Measurements from ENCODE around the gene RADIL. TPM values are rescaled to one million over a fixed set of nuclear protein-coding genes. Genes with fewer than 3 reads are reported as not detected.

RADIL gene
- total and polyA plus RNA-seq, 11 donors, result 1.1 to 9.0 (median 3.4) TPM

GRCh38 chr7:4883033-4883371 lies 514 bp downstream of the RADIL start:
- intact Hi-C loops (cut with DNase I), result loop anchor here in 9 of 10 donors (1.0 to 10.0 kb wide), 16 partner anchors 36 to 278 kb away; partner anchors contain the start of gene FOXK1 (in 2 of the 9)
- H3K36me3 ChIP-seq, result no peaks in the 10 kb centered on the region
- peak overlapping the region; percentile 67 to 93 (median 84) for H3K27ac ChIP-seq
- H3K9me3 ChIP-seq, result no peaks in the 10 kb centered on the region
- TF ChIP-seq POLR2A (IDR thresholded peaks at IDR 0.05), result no peak
- TF ChIP-seq, protein P1, sequence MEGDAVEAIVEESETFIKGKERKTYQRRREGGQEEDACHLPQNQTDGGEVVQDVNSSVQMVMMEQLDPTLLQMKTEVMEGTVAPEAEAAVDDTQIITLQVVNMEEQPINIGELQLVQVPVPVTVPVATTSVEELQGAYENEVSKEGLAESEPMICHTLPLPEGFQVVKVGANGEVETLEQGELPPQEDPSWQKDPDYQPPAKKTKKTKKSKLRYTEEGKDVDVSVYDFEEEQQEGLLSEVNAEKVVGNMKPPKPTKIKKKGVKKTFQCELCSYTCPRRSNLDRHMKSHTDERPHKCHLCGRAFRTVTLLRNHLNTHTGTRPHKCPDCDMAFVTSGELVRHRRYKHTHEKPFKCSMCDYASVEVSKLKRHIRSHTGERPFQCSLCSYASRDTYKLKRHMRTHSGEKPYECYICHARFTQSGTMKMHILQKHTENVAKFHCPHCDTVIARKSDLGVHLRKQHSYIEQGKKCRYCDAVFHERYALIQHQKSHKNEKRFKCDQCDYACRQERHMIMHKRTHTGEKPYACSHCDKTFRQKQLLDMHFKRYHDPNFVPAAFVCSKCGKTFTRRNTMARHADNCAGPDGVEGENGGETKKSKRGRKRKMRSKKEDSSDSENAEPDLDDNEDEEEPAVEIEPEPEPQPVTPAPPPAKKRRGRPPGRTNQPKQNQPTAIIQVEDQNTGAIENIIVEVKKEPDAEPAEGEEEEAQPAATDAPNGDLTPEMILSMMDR (IDR thresholded peaks at IDR 0.05), result no peak
- peak overlapping the region; percentile 53 to 83 (median 73) for H3K4me3 ChIP-seq
- DNase-seq (no peak), ATAC-seq (no peak)
- H3K27me3 ChIP-seq, result peaks cover 0 to 24% (median 0%) of the 10 kb centered on the region in 9 donors
- WGBS, 4 donors, result 0 to 2% (median 1%) methylated on average over 19 to 36 of the region's 36 CpGs
- H3K4me1 ChIP-seq, result peaks cover 0 to 37% (median 10%) of the 10 kb centered on the region in 12 donors

DNA sequence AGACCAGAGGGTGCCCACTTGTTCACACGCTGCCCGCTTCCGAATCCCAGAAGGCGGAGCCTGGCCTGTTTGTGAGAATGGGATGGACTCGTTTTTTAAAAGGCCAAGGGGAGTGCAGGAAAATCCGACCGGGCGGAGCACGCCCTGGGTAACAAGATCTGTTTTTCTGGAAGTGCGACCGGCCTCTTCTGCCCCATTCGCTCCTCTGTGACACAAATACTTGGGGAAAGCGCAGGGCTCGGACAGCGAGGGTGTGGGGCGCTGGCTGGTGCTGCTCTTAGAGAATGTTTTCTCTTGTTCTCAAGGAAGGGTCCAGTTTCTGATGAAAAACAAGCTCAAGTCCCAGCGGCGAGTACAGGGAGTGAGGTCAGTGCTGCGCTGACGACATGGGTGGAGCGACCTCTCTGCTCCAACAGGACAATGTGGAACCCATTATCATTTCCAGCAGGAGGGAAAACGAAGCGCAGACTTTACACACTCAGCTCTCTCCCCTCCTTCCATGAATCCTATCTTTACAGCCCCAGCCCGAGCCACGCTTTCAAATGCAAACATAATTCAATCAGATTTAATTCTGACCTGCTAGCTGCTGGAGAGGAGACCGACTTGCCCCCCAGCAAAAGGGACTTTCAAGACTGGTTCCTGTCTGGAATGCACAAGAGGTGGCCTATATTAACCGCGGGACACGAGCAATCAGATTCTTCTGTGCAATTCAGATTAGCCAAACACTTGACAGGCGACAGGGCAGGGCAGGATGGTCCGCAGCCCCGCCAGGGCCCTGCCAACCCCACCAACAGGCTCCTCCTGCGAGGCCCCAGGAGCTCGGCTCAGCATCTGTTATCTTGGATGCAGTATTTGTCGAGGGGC lies 1.1 kb downstream of the RADIL start:
- H3K9me3 ChIP-seq, result no peaks in the 10 kb centered on the region
- H3K36me3 ChIP-seq, result peaks cover 0 to 5% (median 2%) of the 10 kb centered on the region in 9 donors
- DNase-seq (peak in 4 of 5 donors; percentile 72 to 84 (median 74)), ATAC-seq (peak; percentile 67 to 79 (median 74))
- intact Hi-C loops (cut with DNase I), result loop anchor here in 9 of 10 donors (1.0 to 10.0 kb wide), 16 partner anchors 35 to 278 kb away; partner anchors contain the start of gene FOXK1 (in 2 of the 9)
- peaks cover 0 to 37% (median 10%) of the 10 kb centered on the region in 12 donors for H3K4me1 ChIP-seq
- TF ChIP-seq POLR2A (IDR thresholded peaks at IDR 0.05), result peak in 1 of 2 donors; percentile 30
- TF ChIP-seq, protein P1 (IDR thresholded peaks at IDR 0.05), result no peak
- H3K27ac ChIP-seq, result peak overlapping the region; percentile 67 to 93 (median 84)
- WGBS, 4 donors, result 3 to 6% (median 5%) methylated on average over 34 to 35 of the region's 35 CpGs
- peak overlapping the region; percentile 53 to 83 (median 73) for H3K4me3 ChIP-seq
- peaks cover 0 to 24% (median 0%) of the 10 kb centered on the region in 9 donors for H3K27me3 ChIP-seq

GRCh38 chr7:4880218-4880617 lies 3.3 kb downstream of the RADIL start:
- Histone ChIP-seq H3K9me3 (no peaks in the 10 kb centered on the region), H3K27me3 (peaks cover 0 to 24% (median 0%) of the 10 kb centered on the region in 9 donors), H3K36me3 (peaks cover 0 to 19% (median 4%) of the 10 kb centered on the region in 9 donors), H3K4me3 (peak overlapping the region in 8 of 12 donors; percentile 19 to 47 (median 28)), H3K27ac (peak overlapping the region in 3 of 12 donors; percentile 13 to 32 (median 24)), H3K4me1 (peaks cover 0 to 37% (median 10%) of the 10 kb centered on the region in 12 donors)
- TF ChIP-seq, protein P1 (IDR thresholded peaks at IDR 0.05), result no peak
- no peak for TF ChIP-seq POLR2A (IDR thresholded peaks at IDR 0.05)
- no peak for ATAC-seq
- DNase-seq, result no peak
- intact Hi-C loops (cut with DNase I), result loop anchor here in 7 of 10 donors (5.0 to 10.0 kb wide), 11 partner anchors 33 to 275 kb away; partner anchors contain the start of gene FOXK1 (in 2 of the 7)
- WGBS, 4 donors, result 56 to 73% (median 65%) methylated on average over 9 to 10 of the region's 10 CpGs

Data from heart left ventricle (tissue), 16 donors.